Measurements from ENCODE around the gene ANGPTL8. TPM values are rescaled to one million over a fixed set of nuclear protein-coding genes. Genes with fewer than 3 reads are reported as not detected.

ANGPTL8 gene
- total RNA-seq, 1 experiment from 2014 or later: not detected

DNA sequence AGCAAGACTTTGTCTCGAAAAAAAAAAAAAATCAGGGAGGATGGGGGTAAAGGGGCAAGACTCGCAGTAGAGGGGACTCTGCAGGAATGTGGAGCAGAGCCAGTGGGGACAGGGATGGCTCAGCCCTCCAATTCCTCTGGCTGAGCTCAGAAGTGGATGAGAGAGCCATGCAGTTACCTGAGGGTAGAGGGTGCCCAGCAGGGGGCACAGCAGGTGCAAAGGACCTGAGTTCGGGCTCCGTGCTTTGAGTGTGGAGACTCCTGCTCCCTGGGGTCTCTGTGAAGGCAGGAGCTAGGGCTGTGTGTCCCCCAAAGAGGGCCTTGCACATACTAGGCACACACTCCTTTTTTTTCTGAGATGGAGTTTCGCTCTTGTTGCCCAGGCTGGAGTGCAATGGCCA lies 15.2 kb downstream of the ANGPTL8 start:
- DNase-seq (ENCODE audit: low read depth, low spot score) (no peak), ATAC-seq (no peak)
- intact Hi-C loops (cut with micrococcal nuclease; ENCODE audit: unreplicated experiment): no loop called here
- ChIA-PET CTCF (no interaction called here), POLR2A (no interaction called here)
- Histone ChIP-seq H3K27ac (ENCODE audit: low read length) (no peak overlapping the region), H3K4me1 (ENCODE audit: control insufficient read depth, insufficient read depth, low read length) (no peaks in the 10 kb centered on the region), H3K27me3 (ENCODE audit: control insufficient read depth, insufficient read depth, low read length) (no peaks in the 10 kb centered on the region), H3K9me3 (ENCODE audit: control insufficient read depth, insufficient read depth, low read depth, low read length) (no peaks in the 10 kb centered on the region), H3K36me3 (ENCODE audit: control insufficient read depth, insufficient read depth, low read length) (no peaks in the 10 kb centered on the region), H3K4me3 (ENCODE audit: low read depth in 2 of 2, low read length in 2 of 2) (no peak overlapping the region)
- in situ Hi-C loops (cut with HindIII; ENCODE audit: low pct_unique_long_range_greater_than_20kb, low sequenced_read_pairs): no loop called here
- no TSS peak for BruUV-seq (replicated peaks)
- no peak for TF ChIP-seq TCF7L2 (IDR thresholded peaks at IDR 0.05; ENCODE audit: low read depth, low read length)
- TF ChIP-seq, protein P1, sequence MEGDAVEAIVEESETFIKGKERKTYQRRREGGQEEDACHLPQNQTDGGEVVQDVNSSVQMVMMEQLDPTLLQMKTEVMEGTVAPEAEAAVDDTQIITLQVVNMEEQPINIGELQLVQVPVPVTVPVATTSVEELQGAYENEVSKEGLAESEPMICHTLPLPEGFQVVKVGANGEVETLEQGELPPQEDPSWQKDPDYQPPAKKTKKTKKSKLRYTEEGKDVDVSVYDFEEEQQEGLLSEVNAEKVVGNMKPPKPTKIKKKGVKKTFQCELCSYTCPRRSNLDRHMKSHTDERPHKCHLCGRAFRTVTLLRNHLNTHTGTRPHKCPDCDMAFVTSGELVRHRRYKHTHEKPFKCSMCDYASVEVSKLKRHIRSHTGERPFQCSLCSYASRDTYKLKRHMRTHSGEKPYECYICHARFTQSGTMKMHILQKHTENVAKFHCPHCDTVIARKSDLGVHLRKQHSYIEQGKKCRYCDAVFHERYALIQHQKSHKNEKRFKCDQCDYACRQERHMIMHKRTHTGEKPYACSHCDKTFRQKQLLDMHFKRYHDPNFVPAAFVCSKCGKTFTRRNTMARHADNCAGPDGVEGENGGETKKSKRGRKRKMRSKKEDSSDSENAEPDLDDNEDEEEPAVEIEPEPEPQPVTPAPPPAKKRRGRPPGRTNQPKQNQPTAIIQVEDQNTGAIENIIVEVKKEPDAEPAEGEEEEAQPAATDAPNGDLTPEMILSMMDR (IDR thresholded peaks at IDR 0.05): no peak
- no peak for TF ChIP-seq POLR2AphosphoS5 (IDR thresholded peaks at IDR 0.05; ENCODE audit: low read depth, low read length)
- TF ChIP-seq SIN3A (IDR thresholded peaks at IDR 0.05; ENCODE audit: borderline replicate concordance, insufficient read depth, low read depth, low read length): no peak
- TF ChIP-seq, protein P2, sequence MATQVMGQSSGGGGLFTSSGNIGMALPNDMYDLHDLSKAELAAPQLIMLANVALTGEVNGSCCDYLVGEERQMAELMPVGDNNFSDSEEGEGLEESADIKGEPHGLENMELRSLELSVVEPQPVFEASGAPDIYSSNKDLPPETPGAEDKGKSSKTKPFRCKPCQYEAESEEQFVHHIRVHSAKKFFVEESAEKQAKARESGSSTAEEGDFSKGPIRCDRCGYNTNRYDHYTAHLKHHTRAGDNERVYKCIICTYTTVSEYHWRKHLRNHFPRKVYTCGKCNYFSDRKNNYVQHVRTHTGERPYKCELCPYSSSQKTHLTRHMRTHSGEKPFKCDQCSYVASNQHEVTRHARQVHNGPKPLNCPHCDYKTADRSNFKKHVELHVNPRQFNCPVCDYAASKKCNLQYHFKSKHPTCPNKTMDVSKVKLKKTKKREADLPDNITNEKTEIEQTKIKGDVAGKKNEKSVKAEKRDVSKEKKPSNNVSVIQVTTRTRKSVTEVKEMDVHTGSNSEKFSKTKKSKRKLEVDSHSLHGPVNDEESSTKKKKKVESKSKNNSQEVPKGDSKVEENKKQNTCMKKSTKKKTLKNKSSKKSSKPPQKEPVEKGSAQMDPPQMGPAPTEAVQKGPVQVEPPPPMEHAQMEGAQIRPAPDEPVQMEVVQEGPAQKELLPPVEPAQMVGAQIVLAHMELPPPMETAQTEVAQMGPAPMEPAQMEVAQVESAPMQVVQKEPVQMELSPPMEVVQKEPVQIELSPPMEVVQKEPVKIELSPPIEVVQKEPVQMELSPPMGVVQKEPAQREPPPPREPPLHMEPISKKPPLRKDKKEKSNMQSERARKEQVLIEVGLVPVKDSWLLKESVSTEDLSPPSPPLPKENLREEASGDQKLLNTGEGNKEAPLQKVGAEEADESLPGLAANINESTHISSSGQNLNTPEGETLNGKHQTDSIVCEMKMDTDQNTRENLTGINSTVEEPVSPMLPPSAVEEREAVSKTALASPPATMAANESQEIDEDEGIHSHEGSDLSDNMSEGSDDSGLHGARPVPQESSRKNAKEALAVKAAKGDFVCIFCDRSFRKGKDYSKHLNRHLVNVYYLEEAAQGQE (IDR thresholded peaks at IDR 0.05; ENCODE audit: insufficient read depth in 1 of 2, low read depth in 2 of 2, low read length in 1 of 2): no peak

DNA sequence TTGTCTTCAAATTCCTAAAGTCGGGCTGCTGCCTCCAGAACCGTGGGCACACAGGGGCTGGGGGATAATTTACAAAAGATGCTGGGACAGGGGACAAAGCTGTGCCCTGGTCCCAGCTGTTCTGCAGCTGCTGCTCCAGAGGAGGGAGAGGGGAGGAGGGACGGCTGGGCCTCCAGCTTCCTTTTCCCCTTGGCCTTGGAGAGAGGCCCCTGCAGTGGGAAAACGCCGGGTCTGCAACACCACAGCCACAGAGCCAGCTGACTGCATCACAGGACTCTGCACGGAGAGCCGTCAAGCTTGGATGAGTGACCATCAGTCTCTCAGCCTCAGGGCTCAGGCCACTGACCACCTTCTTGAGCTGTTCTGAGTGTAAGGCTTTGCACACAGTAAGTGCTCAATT lies 16.8 kb downstream of the ANGPTL8 start:
- intact Hi-C loops (cut with micrococcal nuclease; ENCODE audit: unreplicated experiment): no loop called here
- DNase-seq (ENCODE audit: low read depth, low spot score) (no peak), ATAC-seq (peak; percentile 41; the same call in 1 of the 2 replicates)
- H3K4me1 ChIP-seq (ENCODE audit: control insufficient read depth, insufficient read depth, low read length): no peaks in the 10 kb centered on the region
- H3K27me3 ChIP-seq (ENCODE audit: control insufficient read depth, insufficient read depth, low read length): no peaks in the 10 kb centered on the region
- no peak overlapping the region for H3K4me3 ChIP-seq (ENCODE audit: low read depth in 2 of 2, low read length in 2 of 2)
- in situ Hi-C loops (cut with HindIII; ENCODE audit: low pct_unique_long_range_greater_than_20kb, low sequenced_read_pairs): no loop called here
- ChIA-PET CTCF (interaction anchor here (0.6 to 0.7 kb wide), 2 partner anchors 13 to 760 kb away, joined by 3 read pairs; no protein-coding TSS in a partner anchor), POLR2A (interaction anchor here (0.5 kb wide), 1 partner anchor 10 kb away, joined by 14 read pairs; no protein-coding TSS in a partner anchor)
- H3K36me3 ChIP-seq (ENCODE audit: control insufficient read depth, insufficient read depth, low read length): no peaks in the 10 kb centered on the region
- TF ChIP-seq, protein P2 (IDR thresholded peaks at IDR 0.05; ENCODE audit: insufficient read depth in 1 of 2, low read depth in 2 of 2, low read length in 1 of 2): no peak
- TF ChIP-seq TCF7L2 (IDR thresholded peaks at IDR 0.05; ENCODE audit: low read depth, low read length) (no peak), POLR2AphosphoS5 (IDR thresholded peaks at IDR 0.05; ENCODE audit: low read depth, low read length) (no peak), SIN3A (IDR thresholded peaks at IDR 0.05; ENCODE audit: borderline replicate concordance, insufficient read depth, low read depth, low read length) (no peak)
- TF ChIP-seq, protein P1 (IDR thresholded peaks at IDR 0.05): no peak
- H3K9me3 ChIP-seq (ENCODE audit: control insufficient read depth, insufficient read depth, low read depth, low read length): no peaks in the 10 kb centered on the region
- H3K27ac ChIP-seq (ENCODE audit: low read length): no peak overlapping the region
- BruUV-seq (replicated peaks): no TSS peak

Measured in Panc1 (cell line).